Activated B cell treated with CpG ODN at 0.5 μM for 24 hours (primary cell): ENCODE data around the gene PRPF39. TPM values are rescaled to one million over a fixed set of nuclear protein-coding genes. Genes with fewer than 3 reads are reported as not detected.

ENCODE experiments used
- ATAC-seq: fragments of 200-7000 bp; cut with Tn5 transposase; one replicate; pipeline ENCODE4 v1.10.0; 2021; ENCODE audit warnings: low read depth, mild to moderate bottlenecking, moderate library complexity
- CTCF ChIA-PET: fragments of 350-600 bp; sonication (Branson Sonifier 250); formaldehyde crosslinking; loops from one replicate; lab custom pipeline; 2021; ENCODE audit warnings: antibody characterized with exemption; lab: Charles Lee
- POLR2A ChIA-PET: fragments of 350-600 bp; sonication (Branson Sonifier 250); formaldehyde crosslinking; loops from one replicate; lab custom pipeline; 2021; ENCODE audit warnings: antibody characterized with exemption; lab: Charles Lee
- DNase-seq: peaks from one replicate; pipeline ENCODE4 v3.0.0; 2022
- H3K27ac Mint-ChIP-seq: one replicate; pipeline ENCODE4 v1.8.0; 2020; ENCODE audit warnings: mixed read lengths
- H3K27me3 Mint-ChIP-seq: one replicate; pipeline ENCODE4 v1.8.0; 2021; ENCODE audit warnings: mixed read lengths
- H3K36me3 Mint-ChIP-seq: one replicate; pipeline ENCODE4 v1.8.0; 2021; ENCODE audit warnings: low read depth, mixed read lengths
- H3K4me1 Mint-ChIP-seq: one replicate; pipeline ENCODE4 v1.8.0; 2021; ENCODE audit warnings: mixed read lengths
- H3K4me3 Mint-ChIP-seq: one replicate; pipeline ENCODE4 v1.8.0; 2020; ENCODE audit warnings: mild to moderate bottlenecking, mixed read lengths
- H3K9me3 Mint-ChIP-seq: one replicate; pipeline ENCODE4 v1.8.0; 2020; ENCODE audit warnings: mixed read lengths
- CTCF ChIP-seq: fragments of 200-600 bp; IDR thresholded peaks from one replicate; pipeline ENCODE4 v1.8.0; 2022; ENCODE audit warnings: antibody characterized with exemption, mild to moderate bottlenecking
- intact Hi-C: fragments of 100-400 bp; cut with micrococcal nuclease; formaldehyde crosslinking; loops from one replicate; pipeline ENCODE4 v1.15.1; 2024
- total RNA-seq: library from RNA; stranded (reverse); gene quantifications from 2 replicates; pipeline ENCODE4 v1.2.3, GENCODE V29; 2022

PRPF39 gene
- total RNA-seq = 46.0 and 53.4 TPM in 2 replicates

GRCh38 chr14:45083976-45084722 lies at the start of gene PRPF39:
PRPF39 (plus strand) TSS chr14:45084116; CDS start chr14:45095240, 11,124 bp downstream.
- ATAC-seq = peak; percentile 94
- CTCF ChIA-PET = interaction anchor here (1.6 kb wide), 1 partner anchor 169 kb away, joined by 4 read pairs; the partner anchor contains the start of gene MIS18BP1
- Mint-ChIP-seq H3K4me3 (peak within 1 kb of the TSS; percentile 96), H3K36me3 (peaks cover 13% of the 10 kb centered on the region), H3K4me1 (peaks cover 46% of the 10 kb centered on the region), H3K27me3 (no peaks in the 10 kb centered on the region), H3K9me3 (no peaks in the 10 kb centered on the region), H3K27ac (peak within 1 kb of the TSS; percentile 92)
- TF ChIP-seq CTCF = no peak
- intact Hi-C loops = loop anchor here (1.0 to 2.0 kb wide), 5 partner anchors 17 to 187 kb away; partner anchors contain the start of genes FKBP3, MIS18BP1 and TOGARAM1
- POLR2A ChIA-PET = interaction anchor here (0.8 to 2.4 kb wide), 3 partner anchors 50 to 187 kb away, joined by 4 to 24 read pairs (median 12); partner anchors contain the start of genes FKBP3, KLHL28 and TOGARAM1
- DNase-seq = peak; percentile 97

- CTCF ChIA-PET = no interaction called here
- no peak overlapping the region for H3K4me3 Mint-ChIP-seq
- H3K27ac Mint-ChIP-seq = no peak overlapping the region
- ATAC-seq = no peak
- H3K4me1 Mint-ChIP-seq = no peaks in the 10 kb centered on the region
- H3K27me3 Mint-ChIP-seq = no peaks in the 10 kb centered on the region
- intact Hi-C loops = no loop called here
- peaks cover 2% of the 10 kb centered on the region for H3K9me3 Mint-ChIP-seq
- DNase-seq = no peak
- TF ChIP-seq CTCF = no peak
- H3K36me3 Mint-ChIP-seq = peaks cover 65% of the 10 kb centered on the region
- POLR2A ChIA-PET = no interaction called here
Measured at GRCh38 chr14:45034730-45035129, 49.2 kb upstream of the PRPF39 start.

- no peak for ATAC-seq
- DNase-seq = no peak
- no peak for TF ChIP-seq CTCF
- ChIA-PET CTCF (no interaction called here), POLR2A (no interaction called here)
- no peaks in the 10 kb centered on the region for H3K27me3 Mint-ChIP-seq
- intact Hi-C loops = no loop called here
- H3K4me1 Mint-ChIP-seq = no peaks in the 10 kb centered on the region
- H3K36me3 Mint-ChIP-seq = peaks cover 51% of the 10 kb centered on the region
- no peak overlapping the region for H3K4me3 Mint-ChIP-seq
- H3K9me3 Mint-ChIP-seq = peaks cover 2% of the 10 kb centered on the region
- no peak overlapping the region for H3K27ac Mint-ChIP-seq
Measured at GRCh38 chr14:45038256-45038655, 45.7 kb upstream of the PRPF39 start.

- CTCF ChIA-PET = no interaction called here
Measured at GRCh38 chr14:45038865-45039264, 45.1 kb upstream of the PRPF39 start.

More at GRCh38 chr14:45038865-45039264, 45.1 kb upstream of the PRPF39 start:
- no peak for ATAC-seq
- no peak overlapping the region for H3K27ac Mint-ChIP-seq
- peaks cover 2% of the 10 kb centered on the region for H3K9me3 Mint-ChIP-seq
- peaks cover 49% of the 10 kb centered on the region for H3K36me3 Mint-ChIP-seq
- no peak overlapping the region for H3K4me3 Mint-ChIP-seq
- no peaks in the 10 kb centered on the region for H3K4me1 Mint-ChIP-seq
- POLR2A ChIA-PET = no interaction called here
- DNase-seq = no peak
- TF ChIP-seq CTCF = no peak
- H3K27me3 Mint-ChIP-seq = no peaks in the 10 kb centered on the region
- intact Hi-C loops = no loop called here
